ENCODE results near the gene ZBTB2. TPM values are rescaled to one million over a fixed set of nuclear protein-coding genes. Genes with fewer than 3 reads are reported as not detected.

ZBTB2 gene
- total RNA-seq, 4 donors from 2014 or later = 7.1 to 16.3 (median 11.5) TPM

DNA sequence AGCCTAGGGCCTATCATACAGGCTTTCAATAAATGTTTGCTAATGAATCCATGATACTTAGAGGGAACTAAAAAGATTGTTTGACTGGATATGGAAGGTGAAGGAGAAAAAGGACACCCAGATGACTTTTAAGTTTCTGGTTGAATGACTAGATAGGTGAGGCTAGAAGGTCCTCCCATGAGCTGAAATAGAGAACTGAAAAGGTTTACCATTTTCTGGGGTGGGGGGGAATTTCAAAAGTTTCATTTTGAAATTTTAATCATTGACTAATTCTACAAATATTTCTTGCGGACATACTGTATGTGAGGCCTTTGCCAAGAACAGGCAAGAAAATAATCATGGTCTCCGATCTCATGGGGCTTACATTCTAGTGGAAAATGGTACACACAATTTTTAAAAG is 17.9 kb upstream of the ZBTB2 start:
- 94% methylated on average over 2 of the region's 2 CpGs for WGBS
- no peak overlapping the region for H3K4me3 ChIP-seq
- H3K27me3 ChIP-seq = no peaks in the 10 kb centered on the region
- no peaks in the 10 kb centered on the region for H3K9me3 ChIP-seq
- peaks cover 0 to 21% (median 15%) of the 10 kb centered on the region in 4 donors for H3K4me1 ChIP-seq
- no peak for TF ChIP-seq EP300 (IDR thresholded peaks at IDR 0.05)
- TF ChIP-seq, protein P1, sequence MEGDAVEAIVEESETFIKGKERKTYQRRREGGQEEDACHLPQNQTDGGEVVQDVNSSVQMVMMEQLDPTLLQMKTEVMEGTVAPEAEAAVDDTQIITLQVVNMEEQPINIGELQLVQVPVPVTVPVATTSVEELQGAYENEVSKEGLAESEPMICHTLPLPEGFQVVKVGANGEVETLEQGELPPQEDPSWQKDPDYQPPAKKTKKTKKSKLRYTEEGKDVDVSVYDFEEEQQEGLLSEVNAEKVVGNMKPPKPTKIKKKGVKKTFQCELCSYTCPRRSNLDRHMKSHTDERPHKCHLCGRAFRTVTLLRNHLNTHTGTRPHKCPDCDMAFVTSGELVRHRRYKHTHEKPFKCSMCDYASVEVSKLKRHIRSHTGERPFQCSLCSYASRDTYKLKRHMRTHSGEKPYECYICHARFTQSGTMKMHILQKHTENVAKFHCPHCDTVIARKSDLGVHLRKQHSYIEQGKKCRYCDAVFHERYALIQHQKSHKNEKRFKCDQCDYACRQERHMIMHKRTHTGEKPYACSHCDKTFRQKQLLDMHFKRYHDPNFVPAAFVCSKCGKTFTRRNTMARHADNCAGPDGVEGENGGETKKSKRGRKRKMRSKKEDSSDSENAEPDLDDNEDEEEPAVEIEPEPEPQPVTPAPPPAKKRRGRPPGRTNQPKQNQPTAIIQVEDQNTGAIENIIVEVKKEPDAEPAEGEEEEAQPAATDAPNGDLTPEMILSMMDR (IDR thresholded peaks at IDR 0.05) = no peak
- no peak for TF ChIP-seq POLR2A (IDR thresholded peaks at IDR 0.05; ENCODE audit: low read depth)
- TF ChIP-seq POLR2AphosphoS5 (IDR thresholded peaks at IDR 0.05) = no peak
- no peak overlapping the region for H3K27ac ChIP-seq (replicated peaks in 1 of 4)
- DNase-seq (ENCODE audit: extremely low spot score) = no peak
- intact Hi-C loops (cut with DNase I) = no loop called here
- peaks cover 0 to 61% (median 39%) of the 10 kb centered on the region in 4 donors for H3K36me3 ChIP-seq

DNA sequence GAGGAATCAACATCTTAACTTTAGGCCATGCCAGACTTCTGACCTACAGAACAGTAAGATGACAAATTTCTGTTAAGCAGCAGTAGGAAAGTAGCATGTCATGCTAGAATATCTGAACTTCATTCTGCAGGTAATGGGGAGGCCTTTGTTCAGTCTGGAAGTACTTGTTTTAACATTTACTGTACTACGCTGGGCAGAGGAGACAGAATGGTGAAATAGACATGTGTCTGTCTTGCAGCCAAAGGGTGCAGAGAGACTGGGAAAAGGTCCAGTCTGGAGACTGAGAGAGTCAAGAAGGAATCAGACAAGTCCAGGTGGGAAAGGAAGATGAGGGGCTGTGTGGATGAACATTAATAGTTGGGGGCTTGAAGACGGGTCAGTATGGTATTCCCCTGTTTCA is 17.5 kb upstream of the ZBTB2 start:
- DNase-seq (ENCODE audit: extremely low spot score) = no peak
- no peak overlapping the region for H3K4me3 ChIP-seq
- H3K27me3 ChIP-seq = no peaks in the 10 kb centered on the region
- peaks cover 0 to 21% (median 15%) of the 10 kb centered on the region in 4 donors for H3K4me1 ChIP-seq
- TF ChIP-seq, protein P1 (IDR thresholded peaks at IDR 0.05) = no peak
- TF ChIP-seq POLR2A (IDR thresholded peaks at IDR 0.05; ENCODE audit: low read depth) = no peak
- no peak for TF ChIP-seq EP300 (IDR thresholded peaks at IDR 0.05)
- no peak for TF ChIP-seq POLR2AphosphoS5 (IDR thresholded peaks at IDR 0.05)
- intact Hi-C loops (cut with DNase I) = no loop called here
- 93% methylated on average over 2 of the region's 2 CpGs for WGBS
- no peaks in the 10 kb centered on the region for H3K9me3 ChIP-seq
- H3K27ac ChIP-seq (replicated peaks in 1 of 4) = no peak overlapping the region
- H3K36me3 ChIP-seq = peaks cover 0 to 59% (median 41%) of the 10 kb centered on the region in 4 donors

DNA sequence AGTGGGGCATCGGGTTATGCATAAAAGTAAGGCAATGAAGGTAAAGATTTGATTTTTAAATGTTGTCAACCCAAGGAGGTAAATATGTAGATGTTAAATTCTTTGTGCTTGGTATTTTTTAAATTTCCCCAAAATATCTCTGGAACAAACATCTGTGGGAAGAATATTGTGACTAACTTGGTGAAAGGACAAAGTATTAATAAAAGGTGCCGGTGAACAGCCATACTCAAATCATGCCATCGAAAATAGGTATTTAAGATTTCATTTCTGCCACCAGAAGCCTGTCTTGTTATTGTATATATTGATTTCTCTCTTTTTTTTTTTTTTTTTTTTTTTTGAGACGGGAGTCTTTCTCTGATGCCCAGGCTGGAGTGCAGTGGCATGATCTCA is 12.6 kb upstream of the ZBTB2 start:
- H3K4me1 ChIP-seq = peaks cover 3 to 27% (median 23%) of the 10 kb centered on the region in 4 donors
- TF ChIP-seq, protein P1 (IDR thresholded peaks at IDR 0.05) = no peak
- TF ChIP-seq EP300 (IDR thresholded peaks at IDR 0.05) (no peak), POLR2AphosphoS5 (IDR thresholded peaks at IDR 0.05) (no peak), POLR2A (IDR thresholded peaks at IDR 0.05; ENCODE audit: low read depth) (no peak)
- H3K36me3 ChIP-seq = peaks cover 0 to 46% (median 26%) of the 10 kb centered on the region in 4 donors
- H3K9me3 ChIP-seq = no peaks in the 10 kb centered on the region
- 80% methylated on average over 4 of the region's 4 CpGs for WGBS
- no peaks in the 10 kb centered on the region for H3K27me3 ChIP-seq
- no peak for DNase-seq (ENCODE audit: extremely low spot score)
- intact Hi-C loops (cut with DNase I) = no loop called here
- no peak overlapping the region for H3K4me3 ChIP-seq
- H3K27ac ChIP-seq (replicated peaks in 1 of 4) = no peak overlapping the region

DNA sequence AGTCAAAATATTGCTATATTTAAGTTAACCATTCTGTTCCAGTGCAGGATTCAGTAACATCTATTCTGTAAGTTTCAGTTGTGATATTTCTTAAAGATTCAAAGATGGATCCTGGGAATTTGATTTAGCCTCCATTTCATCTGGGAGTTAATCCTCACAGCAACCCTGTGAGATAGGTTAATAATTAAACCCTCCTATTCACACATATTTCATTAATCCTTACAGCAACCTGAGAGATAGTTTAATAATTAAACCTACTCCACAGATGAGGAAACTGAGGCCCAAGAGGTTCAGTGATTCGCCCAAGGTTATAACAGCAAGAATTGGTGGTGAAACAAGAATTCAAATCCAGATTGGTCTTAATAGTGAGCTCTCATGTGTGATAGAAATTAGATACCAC is 10.9 kb upstream of the ZBTB2 start:
- intact Hi-C loops (cut with DNase I) = no loop called here
- H3K36me3 ChIP-seq = peaks cover 0 to 34% (median 18%) of the 10 kb centered on the region in 4 donors
- DNase-seq (ENCODE audit: extremely low spot score) = no peak
- H3K27ac ChIP-seq (replicated peaks in 1 of 4) = no peak overlapping the region
- peaks cover 3 to 22% (median 19%) of the 10 kb centered on the region in 4 donors for H3K4me1 ChIP-seq
- no peak overlapping the region for H3K4me3 ChIP-seq
- WGBS = 91% methylated on average over 1 of the region's 1 CpG
- no peak for TF ChIP-seq EP300 (IDR thresholded peaks at IDR 0.05)
- no peak for TF ChIP-seq POLR2AphosphoS5 (IDR thresholded peaks at IDR 0.05)
- TF ChIP-seq, protein P1 (IDR thresholded peaks at IDR 0.05) = no peak
- TF ChIP-seq POLR2A (IDR thresholded peaks at IDR 0.05; ENCODE audit: low read depth) = no peak
- H3K27me3 ChIP-seq = no peaks in the 10 kb centered on the region
- H3K9me3 ChIP-seq = no peaks in the 10 kb centered on the region

DNA sequence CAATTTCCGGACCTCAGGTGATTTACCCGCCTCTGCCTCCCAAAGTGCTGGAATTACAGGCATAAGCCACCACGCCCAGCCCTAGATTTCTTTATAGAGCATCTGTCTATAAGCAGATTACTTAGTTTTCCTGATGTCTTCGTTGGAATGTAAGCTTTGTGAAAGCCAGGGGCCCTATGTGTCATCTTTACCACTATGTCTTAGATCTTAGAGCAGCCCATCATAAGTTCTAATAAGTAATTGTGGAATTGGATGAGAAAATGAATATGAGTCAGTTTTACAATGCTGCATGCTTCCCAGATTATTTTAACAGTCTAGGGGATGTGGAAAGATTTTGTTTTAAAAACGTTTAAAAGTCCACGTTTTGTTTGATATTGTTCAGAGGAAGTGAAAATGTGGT is 9.1 kb upstream of the ZBTB2 start:
- H3K27ac ChIP-seq (replicated peaks in 1 of 4) = no peak overlapping the region
- peaks cover 4 to 22% (median 13%) of the 10 kb centered on the region in 4 donors for H3K4me1 ChIP-seq
- intact Hi-C loops (cut with DNase I) = no loop called here
- 75% methylated on average over 6 of the region's 6 CpGs for WGBS
- H3K27me3 ChIP-seq = no peaks in the 10 kb centered on the region
- no peak overlapping the region for H3K4me3 ChIP-seq
- TF ChIP-seq POLR2A (IDR thresholded peaks at IDR 0.05; ENCODE audit: low read depth) (no peak), POLR2AphosphoS5 (IDR thresholded peaks at IDR 0.05) (no peak), EP300 (IDR thresholded peaks at IDR 0.05) (no peak)
- H3K9me3 ChIP-seq = no peaks in the 10 kb centered on the region
- peaks cover 0 to 33% (median 17%) of the 10 kb centered on the region in 4 donors for H3K36me3 ChIP-seq
- DNase-seq (ENCODE audit: extremely low spot score) = no peak

Measured in esophagus muscularis mucosa (tissue), 4 donors.